CD4-positive, alpha-beta T cell treated with Interleukin-21 for 1 hour (primary cell): ENCODE measurements around the gene CHURC1.

ENCODE experiments used
- DNase-seq: peaks from one replicate; pipeline ENCODE4 v3.0.0-alpha.2; 2020

CHURC1 gene

GRCh38 chr14:64958743-64959142 lies 44.5 kb downstream of the CHURC1 start:
- no peak for DNase-seq

- no peak for DNase-seq
Measured at GRCh38 chr14:64960762-64961276, 46.6 kb downstream of the CHURC1 start.

- no peak for DNase-seq
Measured at GRCh38 chr14:64963611-64964010, 49.4 kb downstream of the CHURC1 start.

- no peak for DNase-seq
Measured at GRCh38 chr14:64965356-64966000, 51.2 kb downstream of the CHURC1 start.

- no peak for DNase-seq
Measured at GRCh38 chr14:64966976-64967375, 52.7 kb downstream of the CHURC1 start.

DNA sequence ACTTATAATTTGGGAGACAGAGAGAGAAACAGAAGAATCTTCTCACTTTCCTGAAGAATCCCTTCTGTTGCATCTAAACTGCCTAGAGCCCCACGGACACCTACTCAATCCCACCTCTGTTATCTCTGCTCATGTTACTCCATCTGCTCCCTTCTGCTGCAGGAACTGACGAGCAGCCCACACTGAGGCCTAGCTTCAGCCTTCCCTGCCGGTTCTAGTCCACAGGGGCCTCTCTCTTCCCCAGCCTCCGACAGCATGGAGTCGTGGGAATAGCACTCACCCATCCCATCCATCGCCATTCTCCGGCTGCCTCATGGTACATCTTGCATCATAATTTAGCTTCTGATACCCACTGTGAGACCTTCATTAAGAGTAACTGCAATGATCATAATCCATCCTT lies 53.9 kb downstream of the CHURC1 start:
- DNase-seq: no peak

GRCh38 chr14:64968651-64969050 lies 54.4 kb downstream of the CHURC1 start:
- DNase-seq: no peak

GRCh38 chr14:64970041-64970440 lies 55.8 kb downstream of the CHURC1 start:
- DNase-seq: no peak

- no peak for DNase-seq
Measured at GRCh38 chr14:64970776-64971477, 56.7 kb downstream of the CHURC1 start.

- no peak for DNase-seq
Measured at GRCh38 chr14:64971491-64971942, 57.3 kb downstream of the CHURC1 start.

DNA sequence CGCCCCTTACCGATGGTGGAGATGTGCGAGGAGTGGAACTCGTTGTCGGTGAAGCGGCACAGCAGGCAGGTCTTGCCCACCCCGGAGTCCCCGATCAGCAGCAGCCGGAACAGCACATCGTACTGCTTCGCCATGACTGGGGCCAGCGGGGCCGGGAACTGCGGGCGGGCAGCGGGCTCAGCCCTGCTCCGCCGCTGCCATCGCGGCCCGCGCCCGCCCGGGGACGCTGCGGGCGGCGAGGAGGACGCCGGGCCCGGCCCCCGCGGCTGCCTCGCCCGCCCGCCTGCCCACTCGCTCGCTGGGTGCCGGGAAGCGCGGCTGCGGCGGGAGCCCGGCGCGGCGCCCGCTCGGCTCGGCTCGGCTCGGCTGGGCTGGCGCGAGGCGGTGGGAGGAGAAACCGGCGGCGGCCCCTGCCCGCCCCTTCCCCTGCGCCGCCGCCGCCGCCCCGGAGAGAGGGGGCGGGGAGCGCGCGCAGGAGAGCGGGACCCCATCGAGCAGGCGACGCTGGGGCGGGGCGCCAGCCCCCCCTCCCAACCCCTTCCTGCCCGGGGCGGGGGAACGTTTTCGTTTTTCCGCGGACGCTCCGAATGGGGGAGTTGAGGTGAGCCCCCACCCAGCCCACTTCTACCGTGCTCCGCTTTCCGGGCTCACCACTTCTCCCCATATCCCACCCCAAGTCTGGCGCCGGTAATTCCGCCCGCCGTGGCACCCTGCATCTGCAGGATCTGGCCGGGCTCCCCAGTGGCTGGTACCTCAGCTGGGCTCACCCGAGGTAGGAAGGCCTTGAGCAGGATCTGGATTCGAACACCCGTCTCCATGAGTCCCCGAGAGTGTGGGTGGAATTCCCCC lies 57.9 kb downstream of the CHURC1 start, which contains the start of gene RAB15:
RAB15 (minus strand) TSS at position 394 of the 849 bp plus-strand sequence; CDS start at position 134, 260 bp downstream.
- peak; percentile 47 for DNase-seq

DNA sequence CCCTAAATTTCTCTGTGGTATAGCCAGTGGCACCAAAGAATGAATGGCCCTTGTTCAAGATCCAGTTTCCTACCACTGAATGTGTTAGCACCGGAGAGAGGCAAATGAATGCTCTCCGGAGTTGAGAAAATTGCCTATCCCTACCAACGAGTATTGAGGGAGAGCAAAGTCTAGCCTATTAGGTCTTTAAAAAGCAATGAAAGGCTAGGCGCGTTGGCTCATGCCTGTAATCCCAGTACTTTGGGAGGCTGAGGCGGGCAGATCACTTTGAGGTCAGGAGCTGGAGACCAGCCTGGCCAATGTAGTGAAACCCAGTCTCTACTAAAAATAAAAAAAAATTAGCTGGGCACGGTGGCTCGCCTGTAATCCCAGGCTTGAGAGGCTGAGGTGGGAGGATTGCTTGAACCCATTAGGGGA lies 58.8 kb downstream of the CHURC1 start:
- DNase-seq: no peak

- no peak for DNase-seq
Measured at GRCh38 chr14:64973826-64974225, 59.6 kb downstream of the CHURC1 start.

- no peak for DNase-seq
Measured at GRCh38 chr14:64974563-64974962, 60.3 kb downstream of the CHURC1 start.

- no peak for DNase-seq
Measured at GRCh38 chr14:64979336-64980074, 65.2 kb downstream of the CHURC1 start.

DNA sequence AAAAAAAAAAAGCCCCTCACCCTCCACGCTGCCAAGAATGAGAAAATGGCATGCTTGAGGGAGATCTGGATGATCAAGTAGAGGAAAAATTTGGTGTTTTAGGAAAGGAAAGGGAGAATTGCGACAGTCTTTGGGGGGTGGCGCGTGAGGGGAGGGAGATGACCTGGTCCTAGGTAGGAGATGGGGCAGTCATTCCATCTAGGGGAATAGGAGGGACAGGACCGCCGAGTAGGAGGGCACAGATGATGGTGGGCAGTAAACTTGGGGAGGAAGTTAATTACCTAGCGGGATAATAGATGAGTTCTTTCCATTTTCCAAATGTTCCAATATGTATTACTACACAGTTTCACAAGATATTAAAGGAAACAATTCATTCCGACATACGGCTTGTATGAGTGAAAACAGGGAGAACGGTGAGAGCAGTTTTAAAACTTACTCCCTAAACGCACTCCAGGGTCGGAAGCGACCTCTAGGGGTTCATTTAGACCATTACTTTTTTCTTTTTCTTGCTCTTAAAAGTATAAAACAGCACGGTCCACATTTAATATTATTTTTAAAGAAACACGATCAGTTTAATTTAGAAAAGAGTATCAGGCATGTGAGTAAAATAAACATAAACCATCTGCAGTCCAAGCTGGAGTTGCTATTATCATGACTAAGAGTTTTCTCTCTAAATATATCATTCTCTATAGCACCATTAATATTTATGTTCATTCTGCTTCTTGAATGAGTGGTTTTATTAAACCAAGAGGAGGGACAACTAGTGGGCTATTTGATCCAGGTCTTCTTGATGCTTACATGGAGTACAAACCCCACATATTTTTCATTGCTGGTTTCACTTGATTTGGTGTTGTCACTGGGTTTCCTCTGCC lies 69.4 kb downstream of the CHURC1 start:
- peak; percentile 67 for DNase-seq
